Head of caudate nucleus (tissue), 42 donors: ENCODE data around the gene TRAPPC14.
A peak's percentile ranks its signal among the peaks of the same experiment; 100 is the strongest.

Experiments used
- DNase-seq, 42 donors: peaks; one replicate each; pipeline versions ENCODE4 v3.0.0 to v3.0.0-alpha.2; 2020 to 2021; ENCODE audit warnings: mixed read lengths in 7 of 42
- intact Hi-C: fragments of 100-400 bp; cut with DNase I; formaldehyde crosslinking; loops from one replicate; pipeline ENCODE4 v1.15.0; 2022

TRAPPC14 gene

DNA sequence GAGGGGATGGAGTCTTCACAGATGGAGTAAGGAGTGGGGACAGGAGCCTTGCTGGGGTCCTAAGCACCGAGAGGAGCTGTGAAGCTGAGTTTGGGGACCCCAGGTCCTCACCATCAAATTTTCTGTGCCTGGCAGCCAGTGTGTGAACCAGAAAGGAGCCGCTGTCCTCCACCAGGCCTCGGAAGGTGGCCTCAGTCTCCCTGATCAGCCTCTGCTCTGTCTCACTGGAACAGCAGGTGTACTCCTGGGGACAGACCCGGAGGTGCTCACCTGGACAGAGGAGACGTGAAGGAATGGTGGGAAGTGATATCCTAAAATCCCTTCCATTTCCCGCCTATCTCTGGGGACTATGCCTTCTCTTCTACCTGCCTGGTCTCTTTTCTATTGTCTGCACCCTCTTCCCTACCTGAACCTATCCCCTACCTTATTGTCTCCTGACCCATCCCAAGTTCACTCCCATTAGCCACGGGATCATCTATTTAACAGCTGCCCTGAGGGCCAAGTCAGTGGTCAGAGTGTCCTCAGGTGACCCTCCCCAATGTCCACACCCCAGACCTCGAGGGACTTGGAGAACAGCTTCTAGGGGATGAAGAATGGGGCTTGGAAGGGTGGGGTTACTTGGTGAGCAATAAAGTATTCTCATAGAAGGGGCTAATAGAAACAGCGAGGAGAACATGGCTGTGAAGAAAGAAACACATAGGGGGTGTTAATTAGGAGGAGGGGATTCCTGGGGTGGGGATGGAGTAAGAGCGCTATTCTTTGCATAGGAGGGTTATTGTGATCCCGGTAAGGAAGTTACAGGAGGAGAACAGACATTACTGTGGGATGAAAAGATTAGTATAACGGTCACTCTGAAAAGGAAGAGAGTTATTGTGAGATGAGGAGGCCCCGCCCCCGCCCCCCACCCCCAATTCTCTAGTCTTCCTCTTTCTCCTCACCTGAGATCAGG is 17.8 kb upstream of the TRAPPC14 start:
- intact Hi-C loops, result no loop called here
- DNase-seq, result peak in 2 of 42 donors; percentile 15 to 40

DNA sequence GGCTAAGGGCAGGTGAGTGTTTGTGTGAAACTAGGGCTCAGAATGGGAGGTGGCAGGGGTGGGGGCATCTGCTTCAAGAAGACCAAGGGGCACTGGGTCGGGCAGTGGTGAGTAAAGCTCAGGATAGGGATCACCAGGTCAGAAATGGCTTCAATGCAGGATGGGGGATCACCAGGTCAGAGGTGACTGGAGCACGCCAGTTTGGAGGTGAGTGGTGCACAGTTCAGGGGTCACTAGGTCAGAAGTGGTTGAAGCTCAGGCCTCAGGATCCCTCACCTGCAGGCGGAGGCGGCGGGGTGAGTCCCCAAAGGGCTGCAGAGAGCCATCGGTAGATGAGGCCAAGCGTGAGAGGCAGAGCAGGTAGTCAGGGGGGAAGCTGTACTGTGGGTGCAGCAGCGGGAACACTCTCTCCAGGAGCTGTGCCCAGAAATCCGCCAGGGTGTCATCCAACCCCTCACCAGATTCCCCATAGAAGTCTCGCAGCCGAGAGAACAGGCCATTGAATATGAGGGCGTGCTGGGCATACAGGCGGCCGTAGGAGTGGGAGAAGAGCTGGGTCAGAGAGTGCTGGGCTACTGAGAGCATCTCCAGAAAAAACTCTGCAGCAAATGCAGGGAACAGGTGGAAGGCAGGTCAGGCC is 16.9 kb upstream of the TRAPPC14 start:
- intact Hi-C loops, result no loop called here
- DNase-seq, result peak in 1 of 42 donors; percentile 20

DNA sequence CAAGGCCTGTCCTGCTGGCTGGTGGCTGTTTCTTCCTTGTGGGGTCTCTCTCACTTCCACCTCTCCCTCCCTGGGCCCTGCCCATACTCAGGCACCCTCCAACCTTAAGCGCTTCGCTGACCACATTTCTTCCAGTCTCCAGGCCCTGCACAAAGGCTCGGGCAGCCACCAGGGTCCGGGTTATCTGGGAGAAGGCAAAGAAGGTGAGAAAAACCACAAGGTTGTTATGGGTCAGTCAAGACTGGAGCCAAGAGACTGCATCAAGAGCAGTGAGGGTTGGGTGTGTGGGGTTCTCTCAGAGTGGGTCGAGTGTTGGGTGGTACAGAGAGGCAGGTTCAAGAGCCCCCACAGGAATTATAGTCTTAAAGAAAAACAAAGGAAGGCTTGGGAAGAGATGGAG is 16.1 kb upstream of the TRAPPC14 start:
- intact Hi-C loops, result no loop called here
- no peak for DNase-seq

DNA sequence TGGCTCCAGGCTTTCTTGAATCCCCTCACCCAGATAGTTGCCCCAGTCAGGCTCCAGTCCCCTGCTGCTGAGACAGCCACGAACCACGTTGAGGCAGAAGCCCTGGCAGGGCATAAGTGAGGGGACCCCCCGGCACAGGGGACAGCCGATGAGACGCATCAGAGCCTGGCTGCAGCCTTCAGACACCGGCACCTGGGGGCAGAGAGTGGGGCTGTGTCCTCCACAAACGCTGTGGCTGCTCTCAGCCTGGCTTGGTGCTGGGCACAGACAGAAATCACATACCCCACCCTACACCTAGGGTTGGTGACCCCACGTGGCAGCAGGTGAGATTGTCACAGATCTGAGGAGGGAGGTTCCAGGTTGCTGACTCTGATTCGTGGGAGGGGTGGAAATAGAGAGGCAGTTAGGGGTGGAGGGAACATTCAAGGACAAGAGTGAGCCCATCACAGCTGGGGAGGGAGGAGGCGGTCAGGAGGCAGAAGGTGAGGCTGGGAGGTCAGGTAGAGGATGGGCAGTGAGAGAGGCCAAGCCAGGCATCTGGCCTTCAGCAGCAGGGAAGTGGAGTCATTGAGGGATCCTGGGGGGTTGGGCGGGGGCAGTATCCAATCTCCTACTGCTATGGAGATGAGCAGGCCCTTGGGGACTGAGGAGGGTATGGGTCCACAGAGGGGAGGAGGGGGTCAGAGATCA is 15.4 kb upstream of the TRAPPC14 start:
- intact Hi-C loops, result no loop called here
- no peak for DNase-seq

DNA sequence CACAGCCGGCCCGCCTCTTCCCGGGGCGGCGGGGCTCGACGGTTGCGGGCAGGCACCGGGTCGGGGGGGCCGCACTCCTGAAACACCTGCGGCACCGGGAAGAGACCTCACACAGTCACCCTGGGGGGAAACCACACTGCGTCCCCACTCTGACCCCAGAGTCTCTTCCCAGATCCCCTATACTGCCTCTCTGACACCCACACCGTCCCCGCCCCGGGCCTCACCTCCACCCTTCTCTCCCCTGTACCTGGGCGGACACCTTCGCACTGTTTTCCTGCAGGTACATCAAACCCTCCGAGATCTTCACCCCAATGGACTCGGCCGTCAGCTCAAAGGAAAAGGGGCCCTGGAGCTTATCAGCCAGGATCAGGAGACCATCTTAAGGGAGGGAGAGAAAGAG is 13.3 kb upstream of the TRAPPC14 start:
- intact Hi-C loops, result no loop called here
- DNase-seq, result no peak

- intact Hi-C loops, result no loop called here
- no peak for DNase-seq
Observed at GRCh38 chr7:100171087-100171681, 12.7 kb upstream of the TRAPPC14 start.

GRCh38 chr7:100170101-100170897 is 11.8 kb upstream of the TRAPPC14 start:
- intact Hi-C loops, result no loop called here
- DNase-seq, result no peak

DNA sequence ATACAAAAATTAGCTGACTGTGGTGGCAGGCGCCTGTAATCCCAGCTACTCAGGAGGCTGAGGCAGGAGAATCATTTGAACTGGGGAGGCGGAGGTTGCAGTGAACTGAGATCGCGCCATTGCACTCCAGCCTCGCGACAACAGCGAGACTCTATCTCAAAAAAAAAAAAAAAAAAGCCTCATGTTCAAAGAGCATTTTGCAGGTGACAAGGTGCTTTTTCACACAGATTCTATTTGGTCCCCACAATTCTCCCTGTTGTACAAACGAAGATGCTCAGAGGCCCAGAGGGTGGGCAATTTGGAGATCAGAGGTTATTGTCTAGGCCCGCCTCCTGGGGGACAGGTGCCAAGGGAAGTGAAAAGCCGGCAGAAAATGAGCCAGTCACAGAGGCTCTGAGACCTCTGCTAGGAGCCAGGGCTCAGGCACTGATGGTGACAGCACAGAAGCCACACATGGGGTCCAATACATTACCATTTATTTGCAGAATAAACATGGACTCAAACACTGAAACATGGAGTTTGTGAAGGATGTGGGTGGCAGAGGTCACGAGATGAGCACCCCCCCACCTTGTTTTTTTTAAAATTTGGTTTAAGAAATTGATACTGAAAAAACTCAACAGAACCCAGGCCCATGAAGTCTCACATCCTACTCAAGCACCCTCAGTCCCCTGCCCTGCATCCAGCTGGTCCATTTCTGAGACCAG is 10.8 kb upstream of the TRAPPC14 start:
- intact Hi-C loops, result no loop called here
- DNase-seq, result no peak

DNA sequence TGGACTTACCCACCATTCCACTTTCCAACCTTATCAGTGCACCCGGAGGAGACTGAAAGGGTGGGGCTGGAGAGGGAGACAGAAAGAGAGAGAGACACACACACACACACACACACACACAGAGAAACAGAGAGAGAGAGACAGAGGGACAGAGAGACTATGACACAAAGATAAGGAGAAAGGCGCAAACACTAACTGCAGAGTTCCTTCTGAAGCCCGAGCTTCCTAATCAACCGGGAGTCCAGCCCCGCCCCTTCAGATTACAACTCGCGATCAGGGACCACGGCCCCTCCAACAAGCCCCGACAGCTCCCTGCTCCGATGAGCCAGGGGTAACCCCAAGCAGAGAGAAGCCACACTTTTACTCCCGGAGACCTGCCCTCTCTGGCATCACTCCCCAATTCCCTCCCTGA is 9.4 kb upstream of the TRAPPC14 start:
- peak in 2 of 42 donors; percentile 9 to 23 for DNase-seq
- intact Hi-C loops, result no loop called here

GRCh38 chr7:100166970-100167911 is 8.7 kb upstream of the TRAPPC14 start:
- peak in 2 of 42 donors; percentile 11 to 40 for DNase-seq
- intact Hi-C loops, result no loop called here

GRCh38 chr7:100166317-100166940 is 7.9 kb upstream of the TRAPPC14 start:
- no peak for DNase-seq
- intact Hi-C loops, result no loop called here

GRCh38 chr7:100163871-100164270 is 5.3 kb upstream of the TRAPPC14 start:
- DNase-seq, result no peak
- intact Hi-C loops, result no loop called here

DNA sequence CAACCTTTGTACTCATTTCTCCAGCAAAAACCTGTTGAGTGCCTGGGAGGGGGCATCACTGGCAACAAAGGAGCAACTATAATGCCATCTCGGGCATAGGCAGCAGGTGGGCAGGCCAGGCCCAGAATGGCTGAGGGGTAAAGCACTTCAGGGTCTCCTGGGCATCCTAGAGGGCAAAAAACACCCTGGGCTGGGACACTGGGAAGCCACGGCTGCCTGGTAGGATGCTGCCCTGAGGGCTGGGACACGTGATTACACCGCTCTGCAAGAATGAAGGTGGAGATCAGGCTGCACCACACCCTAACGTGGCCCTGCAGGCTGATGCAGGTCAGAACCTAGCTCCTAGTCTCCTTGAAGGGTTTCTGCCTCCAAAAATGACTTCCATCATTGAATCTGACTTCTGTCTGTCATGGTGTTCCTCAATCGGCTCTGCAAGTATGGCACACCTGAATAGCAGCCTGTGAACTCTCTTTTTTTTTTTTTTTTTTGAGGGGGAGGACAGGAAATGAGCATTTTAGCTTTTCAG is 4.5 kb upstream of the TRAPPC14 start:
- no peak for DNase-seq
- intact Hi-C loops, result no loop called here

DNA sequence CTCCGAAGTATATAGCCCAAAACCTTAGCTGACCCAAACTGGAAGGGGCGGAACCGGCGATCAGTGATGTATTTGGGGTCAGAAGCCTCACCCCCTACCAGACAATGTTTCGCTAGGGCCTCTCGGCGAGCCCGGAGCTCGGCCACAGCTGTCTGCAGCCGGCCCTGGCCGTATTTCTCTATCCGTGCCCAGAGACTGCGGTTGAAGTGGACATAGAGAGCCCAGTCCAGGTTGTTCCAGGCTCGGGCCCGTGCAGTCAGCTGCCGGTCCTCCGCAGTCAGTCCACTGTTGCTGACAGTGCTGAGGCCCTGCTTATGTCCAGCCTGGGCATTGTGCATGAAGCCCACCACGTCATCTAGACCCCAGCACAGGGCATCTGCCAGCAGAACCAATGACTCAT is 1.5 kb upstream of the TRAPPC14 start:
- intact Hi-C loops, result no loop called here
- no peak for DNase-seq

- intact Hi-C loops, result no loop called here
Observed at GRCh38 chr7:100159099-100159623, 638 bp upstream of the TRAPPC14 start.

More at GRCh38 chr7:100159099-100159623, 638 bp upstream of the TRAPPC14 start:
- DNase-seq, result no peak
